HepG2 (cell line): Measurements from ENCODE around the gene CSTPP1. TPM values are rescaled to one million over a fixed set of nuclear protein-coding genes. Genes with fewer than 3 reads are reported as not detected.

Experiments used
- ATF5 ChIP-seq: sonication (generic); formaldehyde crosslinking; IDR thresholded peaks from 2 replicates; pipeline ENCODE4 v1.4.0; 2020; ENCODE audit warnings: mild to moderate bottlenecking, low read depth, missing genetic modification reagents
- ATRX ChIP-seq: sonication (generic); formaldehyde crosslinking; IDR thresholded peaks from 2 replicates; pipeline ENCODE4 v1.4.0; 2020; ENCODE audit warnings: missing genetic modification reagents, borderline replicate concordance
- HDAC1 ChIP-seq: sonication (generic); formaldehyde crosslinking; IDR thresholded peaks from 2 replicates; pipeline ENCODE4 v1.5.1; 2020; ENCODE audit warnings: mild to moderate bottlenecking, missing genetic modification reagents
- PPARG ChIP-seq: conservative IDR thresholded peaks from 2 replicates; pipeline ENCODE4 v1.6.1; 2016; ENCODE audit warnings: missing biosample characterization, missing genetic modification reagents
- SIN3B ChIP-seq: fragments of 150-350 bp; IDR thresholded peaks from 2 replicates; pipeline ENCODE4 v1.6.1; 2014; ENCODE audit warnings: low read length
- UBTF ChIP-seq: sonication (generic); formaldehyde crosslinking; IDR thresholded peaks from 2 replicates; pipeline ENCODE4 v1.4.0; 2020; ENCODE audit warnings: mild to moderate bottlenecking, missing genetic modification reagents
- ZBTB10 ChIP-seq: sonication (generic); formaldehyde crosslinking; IDR thresholded peaks from 2 replicates; pipeline ENCODE4 v1.4.0; 2020; ENCODE audit warnings: missing genetic modification reagents, borderline replicate concordance
- ZNF251 ChIP-seq: sonication (generic); formaldehyde crosslinking; IDR thresholded peaks from 2 replicates; pipeline ENCODE4 v1.9.0; 2021; ENCODE audit warnings: mild to moderate bottlenecking, missing genetic modification reagents
- ZNF362 ChIP-seq: sonication (generic); formaldehyde crosslinking; IDR thresholded peaks from 2 replicates; pipeline ENCODE4 v1.4.0; 2020; ENCODE audit warnings: missing genetic modification reagents, mild to moderate bottlenecking, borderline replicate concordance
- ZNF670 ChIP-seq: sonication (generic); formaldehyde crosslinking; IDR thresholded peaks from 2 replicates; pipeline ENCODE4 v1.8.0; 2022; ENCODE audit warnings: mild to moderate bottlenecking, missing genetic modification reagents, borderline replicate concordance
- polyA plus RNA-seq, 8 experiments: library from polyadenylated mRNA; depleted of rRNA in 3 of 8; stranded (reverse) in 7 of 8; unstranded in 1 of 8; fragments of >200 nt; fragmentation: Illumina TruSeq in 4 of 8; extraction: Trizol in 4 of 8; gene quantifications; 2 replicates each; pipeline versions ENCODE4 v1.2.1 to v1.2.3, GENCODE V29; 2011 to 2016; ENCODE audit warnings: low read depth in 4 of 8, missing spikeins in 1 of 8, mixed read lengths in 1 of 8; ENCODE audit not compliant: insufficient read depth in 1 of 8
- total RNA-seq, 5 experiments: library from RNA; depleted of rRNA; stranded (reverse); fragments of >200 nt; fragmentation: Illumina TruSeq; extraction: Trizol; gene quantifications; 2 replicates each; pipeline ENCODE4 v1.2.3, GENCODE V29; 2016; ENCODE audit warnings: low read depth in 1 of 5

The CSTPP1 gene
- total and polyA plus RNA-seq, 2 of the 13 experiments (the other 11 are each of a cell fraction or from before 2014, with no cell fraction given) = 12.3 to 14.6 TPM

- peak; percentile 54; the same call in 1 of the 2 replicates for TF ChIP-seq ZNF362 (CRISPR knock-in tag)
- no peak for TF ChIP-seq ZBTB10 (CRISPR knock-in tag)
- no peak for TF ChIP-seq UBTF (CRISPR knock-in tag)
- no peak for TF ChIP-seq HDAC1 (CRISPR knock-in tag)
- no peak for TF ChIP-seq ATF5 (CRISPR knock-in tag)
- no peak for TF ChIP-seq ATRX (CRISPR knock-in tag)
- 0 out of 2 replicates have a peak, but pooled peaks have one; percentile 19 for TF ChIP-seq PPARG (CRISPR knock-in tag)
- TF ChIP-seq ZNF251 = no peak
- TF ChIP-seq ZNF670 (CRISPR knock-in tag) = no peak
- TF ChIP-seq SIN3B = no peak
- TF ChIP-seq, all 625 proteins: peak for 7
These were observed 247.4 kb downstream of the CSTPP1 start (continued) for GRCh38 chr11:47183969-47184368.
